Subcutaneous adipose tissue (tissue), 4 donors: ENCODE measurements around the gene HEPHL1. TPM values are rescaled to one million over a fixed set of nuclear protein-coding genes. Genes with fewer than 3 reads are reported as not detected.

Experiments
- total RNA-seq, 4 donors: library from RNA; depleted of rRNA; stranded (reverse); fragments of >200 nt; gene quantifications; one replicate each; pipeline ENCODE4 v1.1.0, GENCODE V29; 2016
- TF ChIP-seq, protein P1 (sequence below): fragments of 450-650 bp; IDR thresholded peaks from one replicate; pipeline ENCODE4 v1.5.1; 2016; ENCODE audit warnings: low read depth, mild to moderate bottlenecking, control low read depth, antibody characterized with exemption, moderate library complexity

The HEPHL1 gene
- total RNA-seq, 4 donors from 2014 or later, result not detected

GRCh38 chr11:94059065-94059464 is 37.9 kb downstream of the HEPHL1 start:
- TF ChIP-seq, protein P1, sequence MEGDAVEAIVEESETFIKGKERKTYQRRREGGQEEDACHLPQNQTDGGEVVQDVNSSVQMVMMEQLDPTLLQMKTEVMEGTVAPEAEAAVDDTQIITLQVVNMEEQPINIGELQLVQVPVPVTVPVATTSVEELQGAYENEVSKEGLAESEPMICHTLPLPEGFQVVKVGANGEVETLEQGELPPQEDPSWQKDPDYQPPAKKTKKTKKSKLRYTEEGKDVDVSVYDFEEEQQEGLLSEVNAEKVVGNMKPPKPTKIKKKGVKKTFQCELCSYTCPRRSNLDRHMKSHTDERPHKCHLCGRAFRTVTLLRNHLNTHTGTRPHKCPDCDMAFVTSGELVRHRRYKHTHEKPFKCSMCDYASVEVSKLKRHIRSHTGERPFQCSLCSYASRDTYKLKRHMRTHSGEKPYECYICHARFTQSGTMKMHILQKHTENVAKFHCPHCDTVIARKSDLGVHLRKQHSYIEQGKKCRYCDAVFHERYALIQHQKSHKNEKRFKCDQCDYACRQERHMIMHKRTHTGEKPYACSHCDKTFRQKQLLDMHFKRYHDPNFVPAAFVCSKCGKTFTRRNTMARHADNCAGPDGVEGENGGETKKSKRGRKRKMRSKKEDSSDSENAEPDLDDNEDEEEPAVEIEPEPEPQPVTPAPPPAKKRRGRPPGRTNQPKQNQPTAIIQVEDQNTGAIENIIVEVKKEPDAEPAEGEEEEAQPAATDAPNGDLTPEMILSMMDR, result no peak

GRCh38 chr11:94060401-94060800 is 39.2 kb downstream of the HEPHL1 start:
- TF ChIP-seq, protein P1, result no peak

GRCh38 chr11:94062360-94062759 is 41.2 kb downstream of the HEPHL1 start:
- TF ChIP-seq, protein P1, result no peak

GRCh38 chr11:94066901-94067429 is 45.8 kb downstream of the HEPHL1 start:
- TF ChIP-seq, protein P1, result no peak

- TF ChIP-seq, protein P1, result no peak
Measured at GRCh38 chr11:94068764-94069163, 47.6 kb downstream of the HEPHL1 start.

- TF ChIP-seq, protein P1, result no peak
Measured at GRCh38 chr11:94077552-94078293, 56.6 kb downstream of the HEPHL1 start.

GRCh38 chr11:94084164-94084563 is 63.0 kb downstream of the HEPHL1 start:
- TF ChIP-seq, protein P1, result no peak
